ENCODE data around the gene ZC3HAV1.

- TF ChIP-seq CTCF (IDR thresholded peaks at IDR 0.05) (no peak), POLR2A (IDR thresholded peaks at IDR 0.05) (no peak)
Observed at GRCh38 chr7:139066315-139066714, 43.2 kb downstream of the ZC3HAV1 start.
